Suprapubic skin (tissue), 4 donors: ENCODE results near the gene KRTAP21-2. TPM values are rescaled to one million over a fixed set of nuclear protein-coding genes. Genes with fewer than 3 reads are reported as not detected.
"Not testable (repeated sequence)": the region's sequence is repeated elsewhere in the genome, so short reads cannot be mapped to it uniquely, and the experiment has no call there.

Experiments used
- DNase-seq, 2 donors: peaks; one replicate each; pipeline ENCODE4 v3.0.0-alpha.2; 2019; ENCODE audit warnings: low spot score in 2 of 2
- H3K27ac ChIP-seq: fragments of 200-600 bp; sonication (generic); one replicate; pipeline ENCODE4 v1.5.1; 2019
- H3K27me3 ChIP-seq: fragments of 200-600 bp; sonication (generic); one replicate; pipeline ENCODE4 v1.5.1; 2019
- H3K36me3 ChIP-seq: fragments of 200-600 bp; sonication (generic); one replicate; pipeline ENCODE4 v1.5.1; 2019
- H3K4me1 ChIP-seq: fragments of 200-600 bp; sonication (generic); one replicate; pipeline ENCODE4 v1.5.1; 2019
- H3K4me3 ChIP-seq: fragments of 200-600 bp; sonication (generic); one replicate; pipeline ENCODE4 v1.5.1; 2019; ENCODE audit warnings: mild to moderate bottlenecking
- H3K9me3 ChIP-seq: fragments of 200-600 bp; sonication (generic); one replicate; pipeline ENCODE4 v1.5.1; 2019
- EP300 ChIP-seq: sonication (generic); formaldehyde crosslinking; IDR thresholded peaks from one replicate; pipeline ENCODE4 v1.6.1; 2017; ENCODE audit warnings: antibody characterized with exemption
- POLR2A ChIP-seq, 2 donors: fragments of 450-650 bp; IDR thresholded peaks; one replicate each; pipeline ENCODE4 v1.6.1; 2017; ENCODE audit warnings: antibody characterized with exemption in 2 of 2, mild to moderate bottlenecking in 2 of 2, moderate library complexity in 2 of 2
- POLR2AphosphoS5 ChIP-seq, 3 donors: sonication (generic); formaldehyde crosslinking; IDR thresholded peaks; one replicate each; pipeline ENCODE4 v1.6.1; 2017; ENCODE audit warnings: antibody characterized with exemption in 3 of 3
- WGBS: methylation state at CpG from one replicate; pipeline ENCODE4 v1.1.5; 2018; 5-methylcytosine and 5-hydroxymethylcytosine counted together
- total RNA-seq, 4 donors: library from RNA; depleted of rRNA; stranded (reverse); fragments of >200 nt; gene quantifications; one replicate each; pipeline ENCODE4 v1.1.0, GENCODE V29; 2016
- TF ChIP-seq, protein P1 (sequence below), 2 donors: fragments of 200-600 bp in 1 of 2; fragments of 450-650 bp in 1 of 2; sonication (generic) in 1 of 2; IDR thresholded peaks; one replicate each; pipeline ENCODE4 v1.5.1; 2016 to 2019; ENCODE audit warnings: antibody characterized with exemption in 2 of 2, mild to moderate bottlenecking in 1 of 2, moderate library complexity in 1 of 2

The KRTAP21-2 gene
- total RNA-seq, 4 donors from 2014 or later: not detected

DNA sequence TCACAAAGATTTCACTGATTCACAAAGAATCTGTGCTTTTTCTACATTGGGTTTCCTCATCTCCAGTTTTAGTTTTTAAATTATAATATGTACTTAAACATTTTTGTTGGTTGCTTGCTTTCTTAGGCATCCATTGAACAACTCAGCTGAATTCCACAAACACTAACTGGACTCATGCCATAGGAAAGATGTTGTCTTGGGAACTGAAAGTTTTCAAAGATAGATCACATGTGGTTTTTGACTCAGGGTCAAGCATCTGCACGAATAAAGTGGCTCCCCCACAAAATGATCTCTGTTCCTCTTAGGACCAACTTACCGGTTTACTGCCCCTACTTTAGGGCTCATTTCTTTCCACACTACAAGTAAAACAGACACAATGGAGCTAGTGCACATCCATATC is 11.2 kb upstream of the KRTAP21-2 start:
- H3K4me1 ChIP-seq: no peaks in the 10 kb centered on the region
- WGBS: 74% methylated on average over 2 of the region's 2 CpGs
- H3K36me3 ChIP-seq: no peaks in the 10 kb centered on the region
- no peak for DNase-seq
- H3K9me3 ChIP-seq: no peaks in the 10 kb centered on the region
- TF ChIP-seq EP300 (no peak), POLR2AphosphoS5 (IDR thresholded peaks at IDR 0.05) (no peak), POLR2A (IDR thresholded peaks at IDR 0.05) (no peak)
- TF ChIP-seq, protein P1, sequence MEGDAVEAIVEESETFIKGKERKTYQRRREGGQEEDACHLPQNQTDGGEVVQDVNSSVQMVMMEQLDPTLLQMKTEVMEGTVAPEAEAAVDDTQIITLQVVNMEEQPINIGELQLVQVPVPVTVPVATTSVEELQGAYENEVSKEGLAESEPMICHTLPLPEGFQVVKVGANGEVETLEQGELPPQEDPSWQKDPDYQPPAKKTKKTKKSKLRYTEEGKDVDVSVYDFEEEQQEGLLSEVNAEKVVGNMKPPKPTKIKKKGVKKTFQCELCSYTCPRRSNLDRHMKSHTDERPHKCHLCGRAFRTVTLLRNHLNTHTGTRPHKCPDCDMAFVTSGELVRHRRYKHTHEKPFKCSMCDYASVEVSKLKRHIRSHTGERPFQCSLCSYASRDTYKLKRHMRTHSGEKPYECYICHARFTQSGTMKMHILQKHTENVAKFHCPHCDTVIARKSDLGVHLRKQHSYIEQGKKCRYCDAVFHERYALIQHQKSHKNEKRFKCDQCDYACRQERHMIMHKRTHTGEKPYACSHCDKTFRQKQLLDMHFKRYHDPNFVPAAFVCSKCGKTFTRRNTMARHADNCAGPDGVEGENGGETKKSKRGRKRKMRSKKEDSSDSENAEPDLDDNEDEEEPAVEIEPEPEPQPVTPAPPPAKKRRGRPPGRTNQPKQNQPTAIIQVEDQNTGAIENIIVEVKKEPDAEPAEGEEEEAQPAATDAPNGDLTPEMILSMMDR (IDR thresholded peaks at IDR 0.05): no peak
- H3K27ac ChIP-seq: no peak overlapping the region
- no peaks in the 10 kb centered on the region for H3K27me3 ChIP-seq
- no peak overlapping the region for H3K4me3 ChIP-seq

DNA sequence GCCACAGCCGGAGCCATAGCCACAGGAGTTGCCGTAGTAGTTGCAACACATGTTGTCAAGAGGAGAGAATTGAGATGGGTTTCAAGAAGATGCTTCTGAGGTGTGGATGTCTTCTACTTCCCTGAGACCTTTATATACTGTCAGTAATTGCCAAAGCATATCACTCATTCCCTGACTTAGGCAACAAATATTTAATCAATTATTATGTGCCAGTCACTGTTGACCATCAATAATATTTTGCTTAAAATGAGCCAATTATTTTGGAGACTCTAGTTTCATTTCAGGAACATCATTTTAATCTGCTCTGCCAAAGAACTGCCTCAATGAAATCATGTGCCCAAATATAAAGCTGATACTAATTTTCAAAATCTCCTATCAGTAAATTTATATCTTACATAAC is 8.3 kb upstream of the KRTAP21-2 start, which contains the start of gene KRTAP21-1:
KRTAP21-1 (minus strand) TSS at position 101 of the 400 bp plus-strand sequence; CDS start at position 51, 50 bp downstream.
- not testable (repeated sequence) for H3K4me3 ChIP-seq, H3K27me3 ChIP-seq, H3K4me1 ChIP-seq, H3K9me3 ChIP-seq, DNase-seq, H3K27ac ChIP-seq, H3K36me3 ChIP-seq
- 95% methylated on average over 2 of the region's 2 CpGs for WGBS

DNA sequence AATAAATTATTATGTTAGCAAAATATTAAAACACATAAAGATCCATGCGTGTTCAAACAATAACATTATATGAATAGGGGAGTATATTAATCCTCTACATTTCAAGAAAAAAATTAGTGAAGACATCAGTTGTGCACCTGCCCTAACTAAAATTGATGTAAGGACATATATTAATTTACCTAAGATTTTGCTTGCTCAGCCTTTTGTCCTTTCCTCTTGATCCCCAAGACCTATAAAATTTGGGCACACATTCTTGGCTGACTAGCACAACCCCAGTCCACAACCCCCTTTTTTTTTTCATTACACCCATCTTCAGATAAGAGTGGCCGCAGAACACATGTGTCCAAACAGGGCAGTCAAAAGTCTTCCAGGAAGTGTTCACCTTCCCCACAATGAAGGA is 6.6 kb downstream of the KRTAP21-2 start:
- Histone ChIP-seq H3K27ac (no peak overlapping the region), H3K9me3 (no peaks in the 10 kb centered on the region), H3K4me3 (no peak overlapping the region), H3K4me1 (no peaks in the 10 kb centered on the region), H3K36me3 (no peaks in the 10 kb centered on the region), H3K27me3 (no peaks in the 10 kb centered on the region)
- 82% methylated on average over 2 of the region's 2 CpGs for WGBS
- no peak for DNase-seq
- TF ChIP-seq, protein P1 (IDR thresholded peaks at IDR 0.05): no peak
- TF ChIP-seq POLR2A (IDR thresholded peaks at IDR 0.05): no peak
- no peak for TF ChIP-seq EP300
- TF ChIP-seq POLR2AphosphoS5 (IDR thresholded peaks at IDR 0.05): no peak

DNA sequence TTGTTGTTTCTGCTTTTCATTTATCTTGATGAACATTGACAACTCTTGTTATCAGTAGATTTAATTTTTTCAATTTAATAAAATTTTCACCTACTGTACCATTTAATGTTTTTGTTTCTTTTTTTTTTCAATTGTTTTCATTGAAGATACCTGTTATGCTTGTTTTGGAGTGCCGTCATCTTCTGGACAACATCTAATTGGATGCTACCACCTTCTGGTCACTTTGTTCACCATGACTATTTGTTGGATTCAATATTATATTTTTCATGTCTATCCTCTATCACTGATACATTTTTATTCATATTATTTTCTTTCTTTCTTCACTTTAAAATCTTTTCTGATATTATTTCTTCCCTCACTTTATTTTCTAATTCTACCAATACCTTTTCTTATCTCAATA is 14.0 kb downstream of the KRTAP21-2 start:
- Histone ChIP-seq H3K27ac (no peak overlapping the region), H3K4me1 (no peaks in the 10 kb centered on the region), H3K36me3 (no peaks in the 10 kb centered on the region), H3K4me3 (no peak overlapping the region), H3K27me3 (no peaks in the 10 kb centered on the region), H3K9me3 (no peaks in the 10 kb centered on the region)
- no peak for DNase-seq
- 48% methylated on average over 1 of the region's 1 CpG for WGBS
- no peak for TF ChIP-seq POLR2AphosphoS5 (IDR thresholded peaks at IDR 0.05)
- TF ChIP-seq, protein P1 (IDR thresholded peaks at IDR 0.05): no peak
- TF ChIP-seq POLR2A (IDR thresholded peaks at IDR 0.05): no peak
- no peak for TF ChIP-seq EP300

GRCh38 chr21:30726726-30727125 is 20.3 kb downstream of the KRTAP21-2 start:
- WGBS: 84% methylated on average over 1 of the region's 1 CpG
- Histone ChIP-seq H3K27ac (no peak overlapping the region), H3K9me3 (no peaks in the 10 kb centered on the region), H3K4me1 (no peaks in the 10 kb centered on the region), H3K36me3 (no peaks in the 10 kb centered on the region), H3K27me3 (no peaks in the 10 kb centered on the region), H3K4me3 (no peak overlapping the region)
- no peak for DNase-seq
- TF ChIP-seq POLR2A (IDR thresholded peaks at IDR 0.05) (no peak), POLR2AphosphoS5 (IDR thresholded peaks at IDR 0.05) (no peak), EP300 (no peak)
- TF ChIP-seq, protein P1 (IDR thresholded peaks at IDR 0.05): no peak

GRCh38 chr21:30719401-30719800 is 27.7 kb downstream of the KRTAP21-2 start:
- Histone ChIP-seq H3K36me3 (no peaks in the 10 kb centered on the region), H3K27me3 (no peaks in the 10 kb centered on the region), H3K4me3 (no peak overlapping the region), H3K27ac (no peak overlapping the region), H3K4me1 (no peaks in the 10 kb centered on the region), H3K9me3 (no peaks in the 10 kb centered on the region)
- no peak for DNase-seq
- TF ChIP-seq POLR2AphosphoS5 (IDR thresholded peaks at IDR 0.05) (no peak), EP300 (no peak), POLR2A (IDR thresholded peaks at IDR 0.05) (no peak)
- TF ChIP-seq, protein P1 (IDR thresholded peaks at IDR 0.05): no peak
- WGBS: 94% methylated on average over 1 of the region's 1 CpG
